GM12892 (cell line): Measurements from ENCODE around the gene ADORA2A.

ENCODE experiments used
- POLR2A ChIP-seq: IDR thresholded peaks from 2 replicates; pipeline ENCODE4 v1.6.1; 2011; ENCODE audit warnings: low read depth, low read length, control low read depth
- POLR2AphosphoS5 ChIP-seq: IDR thresholded peaks from 2 replicates; pipeline ENCODE4 v1.6.1; 2011; ENCODE audit warnings: low read depth, low read length, control low read depth
- TAF1 ChIP-seq: IDR thresholded peaks from 2 replicates; pipeline ENCODE4 v1.6.1; 2011; ENCODE audit warnings: low read depth, mild to moderate bottlenecking, control low read depth, low read length, borderline replicate concordance

GRCh38 chr22:24445481-24446259 lies 18.3 kb downstream of the ADORA2A start:
- no peak for TF ChIP-seq POLR2AphosphoS5
- no peak for TF ChIP-seq POLR2A
- no peak for TF ChIP-seq TAF1
